ENCODE data around the gene SNX10.
A peak's percentile ranks its signal among the peaks of the same experiment; 100 is the strongest.

The SNX10 gene

DNA sequence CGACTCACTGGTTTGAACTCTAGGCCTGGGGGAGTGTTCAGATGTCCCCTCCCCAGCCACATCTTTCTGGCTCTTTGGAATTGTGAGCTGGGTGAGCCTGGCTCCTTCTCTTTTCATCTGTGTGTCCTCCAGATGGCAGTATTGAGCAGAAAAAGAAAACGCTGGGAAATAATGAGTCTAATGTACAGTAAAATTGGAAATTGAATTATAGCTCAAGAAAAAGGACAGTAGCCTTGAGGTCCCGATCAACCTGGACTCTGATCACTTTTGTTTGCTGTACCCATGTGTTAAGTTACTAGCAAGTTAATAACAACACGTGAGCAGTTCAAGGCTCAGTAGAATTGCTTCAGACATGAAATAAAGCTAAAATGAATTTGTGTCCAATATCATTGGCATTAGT, 77.9 kb downstream of the SNX10 start:
- DNase-seq (ENCODE audit: low read depth) = peak; percentile 15

DNA sequence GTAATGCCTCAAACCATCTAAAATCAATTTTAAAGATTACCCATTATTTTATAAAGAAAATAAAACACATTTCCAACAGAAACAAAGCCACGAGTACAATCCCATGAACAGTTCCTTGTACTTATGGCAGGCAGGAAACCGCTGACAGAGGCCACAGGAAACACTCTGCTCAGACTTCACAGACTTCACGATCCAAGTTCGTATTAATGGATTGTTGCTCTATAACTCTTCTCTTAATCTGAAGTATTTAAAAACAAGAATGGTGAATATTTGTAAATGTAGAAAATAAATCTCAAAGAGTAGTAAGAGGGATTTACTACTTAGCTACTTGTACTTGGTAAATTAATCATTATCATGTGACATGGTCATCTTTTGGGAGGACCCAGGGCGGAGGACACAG, 78.3 kb downstream of the SNX10 start:
- no peak for DNase-seq (ENCODE audit: low read depth)

DNA sequence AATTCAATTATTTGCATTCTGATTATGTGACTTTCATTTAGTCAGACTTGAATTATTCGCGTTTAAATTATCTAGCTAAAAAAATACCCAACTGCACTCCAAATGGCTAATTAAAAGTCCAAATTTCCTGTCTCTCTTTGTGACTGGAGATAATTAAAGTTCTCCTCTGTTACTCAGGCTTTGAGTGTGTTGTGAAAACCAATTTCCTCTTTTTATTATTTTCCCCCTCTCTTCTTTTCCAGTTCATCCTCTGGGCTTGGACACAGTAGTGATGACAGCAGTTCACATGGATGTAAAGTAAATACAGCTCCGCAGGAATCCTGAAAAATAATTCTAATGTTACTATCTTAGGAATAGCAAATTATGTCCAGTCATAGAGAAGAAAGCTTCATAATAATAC, 80.6 kb downstream of the SNX10 start:
- no peak for DNase-seq (ENCODE audit: low read depth)

DNA sequence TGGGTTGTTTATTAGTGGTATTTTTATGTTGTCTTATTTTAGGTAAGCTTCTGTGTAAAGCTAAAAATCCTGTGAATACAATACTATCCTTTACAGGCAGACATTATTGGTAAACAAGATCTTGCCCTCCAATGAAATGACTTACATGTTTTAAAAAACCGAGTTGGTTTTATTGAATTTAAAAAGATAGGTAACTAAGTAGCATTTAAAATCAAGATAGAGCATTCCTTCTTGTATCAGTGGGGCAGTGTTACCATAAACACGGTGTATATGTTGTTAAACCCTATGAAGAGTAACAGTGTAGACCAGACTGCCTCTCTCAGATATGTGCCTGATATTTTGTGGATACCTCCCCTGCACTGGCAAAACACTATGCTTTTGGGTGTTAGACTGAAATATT, 81.0 kb downstream of the SNX10 start:
- no peak for DNase-seq (ENCODE audit: low read depth)

DNA sequence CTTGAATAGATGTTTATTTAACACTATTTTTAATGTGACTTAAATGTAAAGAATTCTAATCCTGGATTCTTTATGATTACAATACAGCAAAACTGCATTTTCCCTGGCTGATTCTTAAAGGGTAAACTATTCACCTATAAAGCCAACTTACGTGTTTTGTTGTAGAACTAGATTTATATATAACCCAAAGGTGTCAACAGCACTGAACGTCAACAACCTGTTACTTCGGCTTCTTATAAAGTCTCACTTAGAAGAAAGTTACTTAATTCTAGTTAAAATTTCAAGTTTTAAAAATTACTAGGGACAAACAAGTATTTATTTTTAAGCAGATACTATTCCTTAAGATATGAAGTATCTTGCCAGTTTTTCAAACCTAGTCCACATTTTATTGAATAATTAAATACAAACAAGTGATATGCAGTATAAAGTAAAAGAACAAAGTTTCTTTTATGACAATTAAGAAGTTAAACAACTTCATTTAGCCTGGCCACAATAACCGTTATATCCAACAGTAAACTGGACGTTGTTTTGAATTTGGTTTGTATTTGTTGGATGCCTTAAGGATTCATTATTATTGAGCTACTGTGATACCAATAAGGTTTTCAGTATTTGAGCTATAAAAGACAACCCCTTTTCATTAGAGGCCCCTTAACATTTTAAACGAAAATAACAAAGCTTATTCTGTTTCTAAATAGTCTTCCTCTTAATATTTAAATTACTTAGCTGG, 83.1 kb downstream of the SNX10 start:
- DNase-seq (ENCODE audit: low read depth) = no peak

DNA sequence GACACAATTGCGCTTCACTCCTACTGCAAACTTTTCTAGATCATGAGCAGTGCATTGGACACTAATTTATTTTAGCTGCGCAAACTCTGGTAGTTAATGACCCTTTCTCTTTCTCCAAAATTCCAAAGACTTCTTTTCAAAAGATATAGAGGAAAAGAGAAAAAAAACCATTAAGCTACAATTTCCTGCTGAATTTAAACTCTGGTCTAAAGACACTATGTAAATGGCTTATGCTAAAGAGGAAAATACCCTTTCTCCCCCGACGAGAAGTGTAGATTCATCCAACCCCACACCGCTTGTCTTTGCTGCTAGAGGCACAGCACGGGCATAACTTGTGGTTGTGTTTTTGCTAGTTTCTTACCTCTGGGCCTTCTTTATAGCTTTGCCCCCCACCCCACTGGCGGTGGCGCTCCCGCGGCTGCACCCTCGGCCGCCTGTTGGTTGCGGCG, 84.1 kb downstream of the SNX10 start:
- no peak for DNase-seq (ENCODE audit: low read depth)

DNA sequence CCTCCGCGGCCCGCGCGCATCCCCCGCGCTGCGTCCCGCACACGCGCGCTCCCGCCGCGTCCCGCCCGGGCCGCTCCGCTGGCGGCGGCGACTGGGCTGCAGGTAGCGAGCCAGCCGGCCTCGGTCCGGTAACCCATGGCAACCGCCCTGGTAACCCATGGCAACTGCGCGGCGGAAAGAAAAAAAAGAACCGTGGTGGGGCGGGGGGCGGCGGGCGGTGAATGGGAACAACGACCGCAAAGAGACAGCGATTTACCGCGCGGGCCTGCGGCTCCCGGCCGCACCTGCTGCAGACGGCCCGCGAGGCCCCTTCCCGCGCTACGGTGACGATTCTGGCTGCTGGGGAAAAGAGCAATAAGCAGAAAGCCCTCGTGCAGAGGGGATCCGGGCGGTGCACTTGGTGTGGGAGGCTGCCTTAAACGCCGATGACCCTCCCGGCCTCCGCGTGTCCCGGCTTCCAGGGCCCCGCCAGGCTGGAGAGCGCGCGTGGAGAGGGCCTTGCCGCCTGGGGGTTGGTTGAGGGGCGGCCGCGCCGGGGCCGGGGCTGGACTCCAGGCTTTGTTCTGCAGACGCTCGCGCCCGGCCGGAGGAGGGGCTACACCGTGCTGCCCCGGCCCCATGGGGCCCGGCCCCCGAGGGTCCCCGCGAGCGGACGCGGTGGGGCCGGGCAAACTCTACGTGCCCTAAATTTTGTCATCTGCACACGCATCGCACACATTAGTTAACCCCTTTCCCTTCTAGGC, 84.7 kb downstream of the SNX10 start:
- DNase-seq (ENCODE audit: low read depth) = no peak

DNA sequence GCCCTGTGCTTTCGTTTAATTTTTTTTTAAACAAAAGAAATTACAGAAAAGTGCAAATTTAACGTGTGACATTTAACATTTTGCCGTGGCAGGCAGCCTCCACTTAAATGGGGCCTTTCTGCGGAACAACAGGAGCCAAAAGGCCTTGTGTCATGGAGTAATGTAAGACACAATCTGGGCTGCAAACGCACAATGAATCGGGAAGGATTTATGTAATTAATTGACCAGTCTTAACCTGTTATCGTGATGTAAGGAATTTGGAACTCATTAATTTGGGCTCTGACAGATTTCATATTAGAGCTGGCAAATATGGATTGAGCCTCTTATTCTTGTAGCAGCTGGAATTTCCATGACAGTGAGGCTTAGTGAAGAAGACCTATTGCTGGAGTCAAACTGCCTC, 86.4 kb downstream of the SNX10 start:
- no peak for DNase-seq (ENCODE audit: low read depth)

DNA sequence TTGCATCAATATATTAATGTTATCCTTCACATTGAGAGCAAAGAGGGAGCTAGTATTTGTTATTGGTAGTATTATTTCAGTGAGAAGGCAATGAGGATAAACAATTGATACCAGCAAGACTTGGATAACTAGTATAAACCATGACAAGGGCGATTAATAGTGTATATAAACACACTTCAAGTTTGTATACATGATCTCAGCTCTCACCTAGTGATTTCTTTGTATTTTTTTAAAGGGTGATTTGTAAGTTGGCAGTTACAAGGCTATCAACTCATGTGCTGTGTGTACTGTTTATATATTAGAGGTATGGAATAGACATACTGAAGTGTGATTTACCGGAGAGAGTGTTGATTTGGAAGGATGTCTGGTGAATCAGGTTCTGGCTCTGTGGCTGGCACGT, 88.0 kb downstream of the SNX10 start:
- DNase-seq (ENCODE audit: low read depth) = no peak

DNA sequence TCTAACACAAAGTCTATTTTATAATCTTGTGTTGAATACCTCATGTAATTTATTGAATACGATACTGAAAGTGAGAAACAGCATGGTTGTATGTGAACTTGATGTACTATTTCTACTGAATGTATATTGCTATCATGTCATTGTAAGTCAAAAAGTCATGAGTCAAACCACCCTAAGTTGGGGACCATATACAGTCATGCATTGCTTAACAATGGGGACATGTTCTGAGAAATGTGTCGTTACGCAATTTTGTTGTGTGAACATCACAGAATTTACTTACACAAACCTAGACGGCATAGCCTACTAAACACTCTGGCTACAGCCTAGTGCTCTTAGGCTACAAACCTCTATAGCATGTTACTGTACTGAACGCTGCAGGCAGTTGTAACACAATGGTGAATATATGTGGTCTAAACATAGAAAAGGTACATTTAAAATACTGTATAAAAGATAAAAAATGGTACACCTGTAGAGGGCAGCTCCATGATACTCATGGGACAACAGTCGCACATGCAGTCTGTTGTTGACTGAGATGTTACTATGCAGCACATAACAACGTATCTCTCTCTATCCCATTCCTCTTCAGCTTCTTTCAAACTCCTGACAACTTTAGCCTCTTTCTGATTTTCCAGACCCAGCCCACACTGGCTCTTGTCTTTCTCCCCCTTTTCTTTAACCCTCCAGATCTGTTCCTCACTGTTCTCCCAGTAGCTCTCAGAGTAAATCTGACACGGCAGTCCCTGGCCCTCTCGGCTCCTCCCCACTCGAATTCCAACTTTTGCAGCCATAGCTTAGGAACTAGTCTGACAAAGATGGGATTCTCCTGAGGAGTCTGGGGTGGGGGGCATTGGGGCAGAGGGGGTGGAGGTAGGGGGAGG, 90.1 kb downstream of the SNX10 start:
- no peak for DNase-seq (ENCODE audit: low read depth)

DNA sequence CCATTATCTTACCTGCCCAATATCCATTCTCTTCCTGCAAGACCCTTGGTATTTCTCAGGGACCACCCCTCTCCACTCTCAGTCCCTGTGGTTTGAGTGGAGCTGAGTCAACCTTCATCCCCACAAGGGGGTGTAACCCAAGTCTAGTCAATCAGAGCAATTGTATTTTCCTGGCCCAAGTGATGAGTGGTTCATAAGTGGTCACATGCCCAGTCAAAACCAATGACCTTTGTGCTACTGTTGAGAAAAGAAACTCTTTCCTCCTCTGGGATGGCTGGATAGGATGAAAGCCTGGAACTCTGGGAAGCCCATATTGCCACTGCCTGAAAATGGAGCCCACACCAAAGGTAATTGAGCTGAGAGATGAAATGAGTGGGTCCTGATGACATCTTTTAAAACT, 93.6 kb downstream of the SNX10 start:
- DNase-seq (ENCODE audit: low read depth) = no peak

DNA sequence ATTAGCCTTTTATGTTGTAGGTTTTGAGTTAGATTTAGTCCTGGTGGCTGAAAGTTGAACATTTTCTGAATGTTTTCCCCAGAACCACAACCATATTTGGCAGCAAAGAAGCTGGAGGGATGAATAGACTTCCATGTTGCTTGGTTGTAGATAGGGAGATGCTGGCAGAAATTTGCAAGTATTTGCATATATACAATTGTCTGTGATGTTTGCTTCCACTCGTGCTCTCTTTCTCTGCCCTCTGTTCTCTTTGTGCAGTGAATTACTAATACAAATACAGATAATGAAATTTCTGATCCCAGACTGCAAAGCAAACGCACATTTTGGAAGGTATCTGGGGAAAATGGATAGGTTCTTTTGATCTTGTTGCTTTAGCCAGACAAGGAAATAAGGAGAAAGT, 96.1 kb downstream of the SNX10 start:
- no peak for DNase-seq (ENCODE audit: low read depth)

DNA sequence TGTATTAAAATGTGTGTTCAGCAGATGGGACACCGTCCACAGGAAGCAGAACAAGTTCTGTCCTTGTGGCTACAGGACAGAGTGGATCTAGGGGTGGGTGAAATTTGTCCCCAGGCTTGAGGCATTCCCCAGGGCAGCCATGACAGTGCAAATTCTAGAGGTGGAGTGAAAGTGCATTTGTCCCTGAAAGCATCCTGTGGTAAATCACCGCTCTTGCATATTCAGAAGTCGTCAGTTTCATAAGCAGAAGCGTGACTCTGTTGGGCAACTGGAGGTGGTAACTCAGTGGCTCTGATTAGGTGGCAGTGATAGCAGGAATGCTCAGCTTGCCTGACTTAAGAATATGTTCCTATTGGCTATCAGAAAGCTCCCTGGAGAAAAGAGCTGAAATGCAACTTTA, 96.6 kb downstream of the SNX10 start:
- DNase-seq (ENCODE audit: low read depth) = no peak

DNA sequence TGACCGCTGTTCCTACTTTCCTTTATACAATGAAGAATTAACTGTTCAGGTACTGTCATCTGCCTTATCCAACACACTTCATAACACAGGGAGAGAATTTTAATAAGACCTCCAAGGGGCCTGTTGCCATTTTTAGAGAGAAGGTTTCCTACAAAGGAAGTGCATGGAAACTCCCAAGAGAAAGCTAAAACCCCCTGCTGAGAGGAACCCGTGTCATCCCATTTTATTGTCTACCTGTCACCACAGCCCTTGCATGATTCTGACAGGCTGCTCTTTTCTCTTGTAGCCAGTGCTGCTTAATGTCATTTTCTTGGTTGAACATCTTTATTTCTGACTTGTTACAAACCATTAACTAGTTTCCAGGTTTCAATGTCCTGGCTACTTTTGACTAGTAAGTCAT, 98.4 kb downstream of the SNX10 start:
- no peak for DNase-seq (ENCODE audit: low read depth)

DNA sequence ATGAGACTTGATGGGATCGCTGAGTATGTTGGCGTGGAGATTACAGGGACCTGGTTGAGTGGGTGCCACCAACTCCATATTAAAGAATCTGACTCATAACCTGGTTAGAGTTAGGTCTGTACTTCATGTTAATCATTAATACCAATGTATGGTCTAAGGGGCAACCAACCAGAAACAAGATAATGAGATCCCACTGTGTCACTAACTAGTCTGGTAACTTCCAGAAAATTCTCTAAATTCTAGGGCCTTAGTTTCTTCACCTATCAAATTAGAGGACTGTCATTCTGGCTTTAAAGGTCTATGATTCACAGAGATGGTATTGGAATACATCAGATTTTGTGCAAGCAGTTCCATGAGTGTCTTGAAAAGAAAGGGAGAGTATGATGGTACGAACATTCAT, 102.2 kb downstream of the SNX10 start:
- DNase-seq (ENCODE audit: low read depth) = no peak

DNA sequence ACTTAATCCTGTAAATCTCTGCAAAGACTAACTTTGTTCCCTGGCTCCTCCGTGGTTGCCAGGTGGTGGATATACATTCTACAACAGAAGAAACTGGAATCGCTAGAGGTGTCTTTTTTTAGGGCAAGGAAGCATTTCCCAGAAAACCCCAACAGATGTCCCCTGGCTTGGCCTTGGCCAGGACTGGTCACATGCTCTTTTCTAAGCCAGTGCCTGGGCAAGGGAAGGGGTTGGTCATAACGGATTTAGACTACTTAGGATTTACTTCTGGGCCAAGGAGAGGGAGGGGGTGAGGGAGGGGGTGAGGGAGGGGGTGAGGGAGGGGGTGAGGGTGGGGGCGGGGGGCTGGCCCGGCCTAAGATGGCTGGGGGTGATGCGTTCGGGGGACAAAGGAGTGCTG, 105.7 kb downstream of the SNX10 start:
- DNase-seq (ENCODE audit: low read depth) = no peak

DNA sequence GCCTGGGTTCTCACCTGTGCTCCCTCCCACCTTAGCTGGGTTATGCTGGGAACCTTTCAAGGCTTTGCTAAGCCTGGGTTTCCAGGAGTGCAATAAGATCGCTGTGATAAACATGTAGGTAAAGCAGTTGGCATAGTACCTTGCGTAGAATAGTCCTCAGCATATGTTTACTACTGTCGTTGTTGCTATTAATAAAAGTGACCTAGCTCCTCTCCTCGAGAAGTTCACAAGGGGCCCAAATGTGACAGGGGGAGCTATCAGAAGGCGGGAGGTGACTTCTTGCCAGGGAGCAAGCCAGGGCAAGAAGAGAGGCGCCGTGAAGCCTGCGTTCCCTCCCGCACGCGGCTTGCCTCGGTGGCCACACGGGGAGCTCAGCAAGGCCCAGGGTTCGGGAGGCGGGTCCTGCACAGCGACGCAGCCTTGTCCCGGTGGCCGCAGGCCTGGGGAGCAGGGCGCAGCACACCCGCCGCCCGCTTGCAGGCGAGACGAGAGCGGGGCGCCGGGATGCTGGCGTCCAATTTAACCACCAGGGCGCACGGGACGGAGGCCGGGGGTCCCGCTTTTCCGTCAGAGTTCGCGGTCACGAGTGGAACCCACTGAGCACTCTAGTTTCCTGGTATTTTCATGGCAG, 106.2 kb downstream of the SNX10 start:
- no peak for DNase-seq (ENCODE audit: low read depth)

DNA sequence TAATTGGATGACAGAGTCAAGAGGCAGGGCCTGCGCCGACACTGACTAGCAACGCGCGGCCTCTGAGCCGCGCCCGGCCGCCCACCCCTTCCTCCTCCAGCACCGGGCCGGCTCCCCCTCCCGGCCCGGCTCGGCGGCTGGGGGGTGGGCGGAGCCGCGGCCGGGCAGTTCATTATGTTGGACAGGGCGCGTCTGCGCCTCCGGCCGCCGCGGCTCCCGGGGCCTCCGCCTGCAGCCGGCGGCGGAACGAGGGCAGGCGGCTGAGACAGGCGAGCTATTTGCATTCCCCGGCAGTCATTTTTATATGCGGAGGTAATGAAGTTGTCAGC, 106.7 kb downstream of the SNX10 start:
- no peak for DNase-seq (ENCODE audit: low read depth)

DNA sequence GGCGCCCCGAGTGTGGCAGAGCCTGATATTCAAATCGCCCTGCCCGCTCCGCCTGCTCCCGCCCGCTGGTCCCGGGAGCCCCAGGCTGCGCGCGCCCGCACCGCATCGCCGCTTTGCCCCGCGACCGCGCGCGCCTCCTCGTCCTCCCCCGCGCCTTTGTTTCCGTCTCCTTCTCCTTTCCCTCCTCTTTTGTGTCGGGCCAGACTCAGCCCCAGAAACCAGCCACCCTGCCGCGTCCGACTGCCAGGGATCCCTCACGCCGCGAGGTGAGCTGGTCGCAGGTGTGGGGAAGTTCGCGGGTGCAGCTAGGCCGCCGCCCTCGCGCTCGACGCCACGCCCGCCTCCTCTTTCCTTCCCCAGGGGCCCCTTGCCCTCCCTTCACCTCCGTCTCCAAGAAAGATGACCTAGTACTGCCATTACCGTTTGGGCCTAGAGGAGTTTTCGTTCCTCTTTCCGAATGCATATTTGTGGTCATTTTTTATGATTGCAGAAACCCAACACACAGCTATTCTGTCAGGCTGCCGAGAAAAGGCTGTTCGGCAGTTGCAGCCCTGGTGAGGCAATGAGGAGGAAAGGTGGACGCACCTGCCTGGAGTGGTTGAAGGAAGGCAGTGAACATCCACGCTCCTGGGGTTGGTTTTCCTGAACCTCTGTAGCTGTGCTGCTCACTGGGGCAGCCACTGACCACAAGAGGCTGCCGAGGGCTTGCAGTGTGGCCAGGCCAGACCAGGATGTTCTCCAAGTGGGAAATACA, 107.3 kb downstream of the SNX10 start:
- DNase-seq (ENCODE audit: low read depth) = no peak

DNA sequence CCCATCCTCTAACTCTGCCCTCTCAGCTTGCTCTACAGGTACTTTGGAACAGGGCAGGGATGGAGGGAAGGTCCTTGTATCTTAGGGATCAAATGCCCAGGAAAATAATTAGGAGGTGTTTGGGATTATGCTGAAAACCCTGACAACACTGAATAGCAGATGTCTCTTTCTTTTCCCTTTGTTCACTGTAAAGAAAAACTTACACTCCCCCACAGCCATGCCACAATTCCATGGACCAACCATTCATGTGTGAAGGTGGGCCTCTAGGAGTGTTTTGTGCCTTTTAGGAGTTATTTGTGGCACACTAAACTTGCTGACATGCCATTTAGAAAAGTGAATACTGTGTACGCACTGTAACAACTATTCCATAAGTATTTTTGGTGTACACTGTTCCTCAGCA, 108.1 kb downstream of the SNX10 start:
- no peak for DNase-seq (ENCODE audit: low read depth)

DNA sequence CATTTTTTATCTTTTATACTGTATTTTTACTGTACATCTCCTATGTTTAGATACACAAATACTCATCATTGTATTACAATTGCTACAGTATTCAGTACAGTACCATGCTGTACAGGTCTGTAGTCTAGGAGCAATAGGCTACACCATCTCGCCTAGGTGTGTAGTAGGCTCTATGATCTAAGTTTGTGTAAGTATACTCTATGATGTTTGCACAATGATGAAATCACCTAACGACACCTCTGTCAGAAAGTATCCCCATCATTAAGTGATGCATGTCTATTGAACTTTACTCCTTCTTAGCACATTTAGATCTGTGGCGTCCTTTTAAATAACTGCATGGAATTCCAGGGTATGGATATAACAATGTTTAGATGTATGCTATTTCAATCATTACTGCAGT, 112.0 kb downstream of the SNX10 start:
- DNase-seq (ENCODE audit: low read depth) = no peak
